ENCODE measurements around the gene KCNT2.
"Not testable (repeated sequence)": the region's sequence is repeated elsewhere in the genome, so short reads cannot be mapped to it uniquely, and the experiment has no call there.

Gene KCNT2

GRCh38 chr1:196590012-196590708 is 18.1 kb downstream of the KCNT2 start:
- no peak for DNase-seq (ENCODE audit: low spot score)

DNA sequence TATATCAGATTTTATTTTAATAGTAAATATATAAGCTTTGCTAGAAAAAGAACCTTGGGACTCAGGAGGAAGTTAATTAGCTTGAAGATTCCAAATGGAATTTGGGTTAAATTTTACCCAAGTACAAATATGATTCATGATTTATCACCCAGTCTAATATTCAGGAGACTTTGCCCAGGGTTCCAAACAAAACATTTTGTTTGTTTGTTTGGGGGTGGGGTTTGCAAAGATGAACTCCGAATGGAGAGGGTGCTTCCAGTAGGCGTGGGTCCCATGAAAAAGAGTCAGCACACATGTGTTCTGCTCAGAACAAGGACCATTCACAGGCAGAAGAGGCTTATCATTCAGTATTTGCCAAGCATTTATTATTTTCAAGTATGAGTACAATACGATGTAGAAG is 23.5 kb downstream of the KCNT2 start:
- no peak for DNase-seq (ENCODE audit: low spot score)

- no peak for DNase-seq (ENCODE audit: low spot score)
Measured at GRCh38 chr1:196577386-196577785, 30.9 kb downstream of the KCNT2 start.

GRCh38 chr1:196573226-196573625 is 35.0 kb downstream of the KCNT2 start:
- DNase-seq (ENCODE audit: low spot score): no peak

DNA sequence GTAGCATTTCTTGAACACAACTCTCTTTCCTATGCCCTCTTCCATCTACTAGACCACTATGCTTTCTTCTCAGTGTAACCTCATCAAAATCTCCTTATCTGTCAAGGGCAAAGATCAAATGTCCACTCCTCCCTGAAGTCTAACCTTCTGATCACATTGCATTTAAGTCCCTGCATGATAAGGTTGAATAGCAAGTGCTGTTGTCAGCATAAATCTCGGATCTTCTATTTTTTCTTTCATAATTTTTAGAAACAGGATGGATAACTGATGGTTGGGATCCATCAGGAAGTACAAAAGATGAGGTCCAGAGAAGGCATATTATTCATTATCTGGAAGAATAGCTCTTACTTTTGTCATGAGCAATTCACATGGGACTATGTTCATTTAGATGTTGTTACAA is 41.0 kb downstream of the KCNT2 start:
- DNase-seq (ENCODE audit: low spot score): no peak

- no peak for DNase-seq (ENCODE audit: low spot score)
Measured at GRCh38 chr1:196563768-196564167, 44.5 kb downstream of the KCNT2 start.

DNA sequence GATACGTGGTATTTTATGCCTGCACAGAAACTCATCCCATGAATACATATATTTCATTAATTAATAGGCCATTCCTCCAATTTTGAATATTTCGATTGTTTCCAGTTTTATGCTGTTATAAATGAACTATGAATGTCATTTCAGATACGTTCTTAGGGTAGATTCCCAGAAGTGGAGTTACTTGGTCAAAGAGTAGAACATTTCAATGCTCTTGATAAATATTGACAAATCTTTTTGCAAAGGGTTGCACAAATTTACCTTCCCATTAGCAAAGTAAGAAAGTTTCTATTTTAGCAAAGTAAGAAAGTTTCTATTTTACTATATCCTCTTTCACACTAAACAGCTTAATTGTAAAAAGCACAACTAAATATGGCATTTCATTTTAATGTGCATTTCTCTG is 48.9 kb downstream of the KCNT2 start:
- DNase-seq (ENCODE audit: low spot score): no peak

DNA sequence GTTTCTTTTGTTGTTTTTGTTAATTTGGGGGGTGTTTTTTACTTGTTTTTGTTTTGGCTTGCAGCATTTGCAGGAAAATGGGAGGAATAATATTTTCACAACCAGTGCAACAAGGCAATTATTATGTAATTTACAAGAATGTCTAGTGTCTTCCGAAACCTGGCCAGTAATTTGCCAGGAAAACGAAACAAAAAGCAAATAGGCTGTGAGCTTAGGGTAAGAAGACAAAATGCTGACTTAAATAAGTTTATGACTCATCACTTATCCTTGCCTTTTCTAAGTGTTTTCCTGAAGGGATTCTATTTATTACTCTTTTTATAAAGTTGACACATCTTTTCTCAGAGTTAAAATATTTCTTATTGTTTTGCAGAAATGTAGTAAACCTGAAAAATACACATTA is 49.8 kb downstream of the KCNT2 start:
- DNase-seq (ENCODE audit: low spot score): peak; percentile 50

DNA sequence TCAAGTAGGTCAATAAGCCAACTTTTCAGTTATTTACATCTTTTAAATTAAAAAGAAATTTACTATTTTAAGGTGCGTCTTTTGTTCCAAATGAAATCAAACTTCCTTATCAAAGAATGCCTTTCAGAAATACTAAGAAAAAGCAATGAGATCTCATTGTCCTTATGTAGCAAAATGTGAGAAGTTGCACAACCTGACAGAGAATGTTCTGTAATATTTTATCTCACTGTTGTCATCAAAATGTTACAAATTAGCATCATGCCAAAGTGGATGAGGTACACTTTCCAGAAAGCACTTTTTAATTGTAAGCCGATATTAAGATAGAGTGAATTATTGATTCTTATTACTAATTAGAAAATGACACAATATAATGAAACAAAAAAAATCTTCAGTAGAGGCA is 50.4 kb downstream of the KCNT2 start:
- DNase-seq (ENCODE audit: low spot score): no peak

DNA sequence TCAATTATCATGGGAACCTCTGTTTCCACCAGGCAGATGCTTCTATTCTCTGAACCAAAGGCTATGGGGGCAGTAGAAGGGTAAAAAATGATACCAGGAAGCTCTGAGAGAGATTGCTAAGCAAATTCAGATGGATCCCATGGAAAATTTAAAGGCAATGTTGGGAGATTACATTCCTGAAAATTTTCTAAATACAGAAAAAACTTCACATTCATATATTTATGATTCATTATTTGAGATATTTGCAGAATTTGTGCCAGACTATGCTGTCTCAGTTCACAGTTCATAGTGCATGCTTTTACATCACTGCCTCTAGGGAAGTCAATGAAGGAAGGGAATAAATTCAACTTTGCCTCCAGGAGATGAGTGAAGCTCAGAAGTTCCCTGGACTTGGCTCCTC is 57.5 kb downstream of the KCNT2 start:
- DNase-seq (ENCODE audit: low spot score): no peak

GRCh38 chr1:196546272-196547111 is 61.7 kb downstream of the KCNT2 start:
- DNase-seq (ENCODE audit: low spot score): no peak

DNA sequence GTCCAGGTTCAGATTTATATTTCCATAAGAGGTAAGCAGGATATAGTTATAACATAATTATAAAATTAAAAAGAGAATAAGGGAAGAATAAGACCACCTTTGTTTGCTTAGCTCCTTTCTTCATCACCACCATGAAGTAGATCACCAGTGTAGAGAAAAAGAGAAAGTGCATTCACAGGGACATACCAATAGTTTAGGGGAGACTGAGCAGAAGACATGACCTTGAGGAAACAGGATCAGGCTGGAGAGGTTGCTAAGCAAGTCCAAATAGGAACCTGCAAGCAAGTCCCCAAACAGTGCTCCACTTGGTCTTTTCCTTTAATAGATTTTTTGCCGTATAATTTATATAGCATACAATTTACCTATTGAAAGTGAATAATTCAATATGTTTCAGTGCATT is 63.0 kb downstream of the KCNT2 start:
- DNase-seq (ENCODE audit: low spot score): no peak

GRCh38 chr1:196544617-196545016 is 63.6 kb downstream of the KCNT2 start:
- no peak for DNase-seq (ENCODE audit: low spot score)

DNA sequence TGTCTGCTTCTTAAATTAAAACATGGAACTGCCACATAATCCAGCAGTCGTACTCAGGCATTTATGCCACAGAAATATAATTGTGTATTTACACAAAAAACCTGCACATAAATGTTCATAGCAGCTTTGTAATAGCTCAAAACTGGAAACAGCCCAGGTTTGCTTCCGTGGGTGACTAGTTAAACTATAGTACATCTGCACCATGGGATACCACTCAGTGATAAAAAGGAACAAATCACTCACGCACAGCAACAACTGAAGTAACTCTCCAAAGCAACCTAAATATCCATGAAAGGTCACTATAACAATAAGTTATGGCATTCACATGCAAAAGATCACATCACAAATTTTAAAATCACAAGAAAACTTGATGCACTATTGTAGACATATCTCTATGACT is 64.4 kb downstream of the KCNT2 start:
- DNase-seq (ENCODE audit: low spot score): no peak

- DNase-seq (ENCODE audit: low spot score): no peak
Measured at GRCh38 chr1:196538473-196538872, 69.8 kb downstream of the KCNT2 start.

- DNase-seq (ENCODE audit: low spot score): no peak
Measured at GRCh38 chr1:196535727-196536126, 72.5 kb downstream of the KCNT2 start.

GRCh38 chr1:196531737-196532524 is 76.3 kb downstream of the KCNT2 start:
- DNase-seq (ENCODE audit: low spot score): no peak

DNA sequence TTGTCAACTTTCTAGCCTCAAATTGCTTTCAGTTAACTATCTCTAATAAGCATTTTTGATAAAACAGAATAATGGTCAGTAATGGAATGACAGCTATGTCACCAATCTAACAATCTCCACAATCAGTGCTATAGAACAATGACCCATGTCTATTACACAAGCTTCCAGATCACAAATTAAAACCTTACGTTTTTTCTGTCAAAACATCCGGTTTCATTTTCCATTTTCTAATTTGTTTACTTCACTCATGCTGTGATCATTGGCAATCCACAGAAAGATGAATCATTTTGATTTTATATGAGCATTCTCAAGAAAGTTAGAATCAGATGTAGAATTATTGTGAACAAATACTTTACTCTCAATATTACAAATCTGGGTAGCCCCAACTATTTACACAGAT is 80.3 kb downstream of the KCNT2 start:
- peak; percentile 10 for DNase-seq (ENCODE audit: low spot score)

- DNase-seq (ENCODE audit: low spot score): not testable (repeated sequence)
Measured at GRCh38 chr1:196522574-196523345, 85.5 kb downstream of the KCNT2 start.

DNA sequence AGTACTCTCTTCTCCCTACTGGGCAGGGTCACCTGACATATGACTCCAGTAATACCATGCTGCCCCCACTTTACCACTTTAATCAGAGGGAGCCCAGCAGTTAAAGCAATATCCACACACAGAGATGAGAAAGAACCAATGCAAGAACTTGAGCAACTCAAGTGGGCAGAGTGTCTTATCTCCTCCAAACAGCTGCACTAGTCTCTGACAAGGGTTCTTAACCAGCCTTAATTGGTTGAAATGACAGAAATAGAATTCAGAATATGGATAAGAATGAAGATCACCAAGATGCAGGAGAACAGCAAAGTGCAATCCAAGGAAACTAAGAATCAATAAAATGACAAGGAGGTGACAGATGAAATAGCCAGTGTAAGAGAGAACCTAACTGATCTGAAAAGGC is 91.0 kb downstream of the KCNT2 start:
- no peak for DNase-seq (ENCODE audit: low spot score)

GRCh38 chr1:196516373-196516772 is 91.9 kb downstream of the KCNT2 start:
- DNase-seq (ENCODE audit: low spot score): no peak

DNA sequence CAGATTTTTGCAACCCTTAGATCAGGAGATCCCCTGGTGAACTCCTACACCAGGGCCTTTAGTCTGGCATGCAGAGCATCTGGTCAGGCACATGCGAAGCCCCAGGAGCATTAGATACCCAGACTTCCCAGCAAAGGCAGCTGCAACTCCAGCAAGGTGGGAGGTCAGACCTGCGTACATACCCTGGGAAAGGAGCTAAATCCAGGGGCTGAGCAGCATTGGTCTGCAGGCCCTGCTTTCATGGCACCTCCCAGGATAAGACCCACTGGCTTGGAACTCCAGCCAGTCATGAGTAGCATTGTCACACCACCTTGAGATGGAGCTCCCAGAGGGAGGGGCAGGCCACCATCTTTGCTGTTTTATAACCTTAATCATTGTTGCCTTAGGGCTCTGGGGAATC is 92.3 kb downstream of the KCNT2 start:
- no peak for DNase-seq (ENCODE audit: low spot score)

Measured in GM03348 (cell line).